Measurements from ENCODE around the gene TMED9. TPM values are rescaled to one million over a fixed set of nuclear protein-coding genes. Genes with fewer than 3 reads are reported as not detected.

TMED9 gene
- total RNA-seq, 2 donors from 2014 or later = 82.2 to 155 TPM

DNA sequence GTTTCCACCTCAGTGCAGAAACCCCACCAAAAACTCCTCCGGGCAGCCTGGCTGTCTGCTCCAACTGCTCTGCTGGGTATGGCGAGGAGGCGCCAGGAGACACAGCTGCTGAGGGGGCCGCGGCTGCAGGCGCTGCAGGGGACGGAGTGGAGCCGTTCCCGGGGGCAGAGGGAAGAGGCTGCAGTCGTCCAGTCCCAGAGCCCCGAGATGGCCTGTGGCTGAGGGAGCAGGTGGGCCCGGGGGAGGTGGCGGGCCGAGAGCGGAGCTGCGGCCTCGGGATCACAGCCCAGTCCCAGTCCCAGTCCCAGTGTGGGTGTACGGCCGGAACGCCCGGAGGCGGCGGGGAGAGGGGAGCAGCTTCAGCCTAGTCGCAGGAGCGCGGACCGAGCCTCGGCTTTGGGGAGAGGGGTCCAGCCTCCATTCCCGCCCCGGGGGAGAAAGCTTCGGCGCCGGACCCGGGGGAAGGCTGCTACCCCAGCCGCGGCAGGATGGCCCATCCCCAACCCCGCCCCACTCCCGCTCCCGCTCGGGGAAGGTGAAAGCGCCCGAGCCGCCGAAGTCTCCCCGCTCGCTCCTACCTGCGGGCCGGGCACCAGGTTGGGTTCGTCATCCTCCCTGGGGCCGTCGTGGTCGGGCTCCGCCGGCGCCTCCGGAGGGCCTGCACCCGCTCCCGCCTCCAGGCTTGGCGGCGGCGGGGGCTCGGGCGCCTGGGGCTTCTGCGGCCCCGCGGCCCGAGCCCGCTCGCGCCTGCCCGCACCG, 38.2 kb upstream of the TMED9 start:
- Histone ChIP-seq H3K27me3 (no peaks in the 10 kb centered on the region), H3K9me3 (no peaks in the 10 kb centered on the region), H3K36me3 (replicated peaks in 1 of 2; ENCODE audit: insufficient read depth in 1 of 2, low read depth in 2 of 2) (no peaks in the 10 kb centered on the region), H3K27ac (peak overlapping the region; percentile 68 to 80 (median 76)), H3K4me1 (peaks cover 35% of the 10 kb centered on the region), H3K4me3 (peak overlapping the region; percentile 83 to 84)
- WGBS, 2 donors = 0% methylated on average over 2 to 72 of the region's 72 CpGs
- intact Hi-C loops (cut with DNase I) = no loop called here
- TF ChIP-seq POLR2A (IDR thresholded peaks at IDR 0.05) = peak in 1 of 3 donors; percentile 15
- TF ChIP-seq, protein P1, sequence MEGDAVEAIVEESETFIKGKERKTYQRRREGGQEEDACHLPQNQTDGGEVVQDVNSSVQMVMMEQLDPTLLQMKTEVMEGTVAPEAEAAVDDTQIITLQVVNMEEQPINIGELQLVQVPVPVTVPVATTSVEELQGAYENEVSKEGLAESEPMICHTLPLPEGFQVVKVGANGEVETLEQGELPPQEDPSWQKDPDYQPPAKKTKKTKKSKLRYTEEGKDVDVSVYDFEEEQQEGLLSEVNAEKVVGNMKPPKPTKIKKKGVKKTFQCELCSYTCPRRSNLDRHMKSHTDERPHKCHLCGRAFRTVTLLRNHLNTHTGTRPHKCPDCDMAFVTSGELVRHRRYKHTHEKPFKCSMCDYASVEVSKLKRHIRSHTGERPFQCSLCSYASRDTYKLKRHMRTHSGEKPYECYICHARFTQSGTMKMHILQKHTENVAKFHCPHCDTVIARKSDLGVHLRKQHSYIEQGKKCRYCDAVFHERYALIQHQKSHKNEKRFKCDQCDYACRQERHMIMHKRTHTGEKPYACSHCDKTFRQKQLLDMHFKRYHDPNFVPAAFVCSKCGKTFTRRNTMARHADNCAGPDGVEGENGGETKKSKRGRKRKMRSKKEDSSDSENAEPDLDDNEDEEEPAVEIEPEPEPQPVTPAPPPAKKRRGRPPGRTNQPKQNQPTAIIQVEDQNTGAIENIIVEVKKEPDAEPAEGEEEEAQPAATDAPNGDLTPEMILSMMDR (IDR thresholded peaks at IDR 0.05) = no peak
- ATAC-seq (peak; percentile 51), DNase-seq (peak; percentile 30 to 53 (median 47))

DNA sequence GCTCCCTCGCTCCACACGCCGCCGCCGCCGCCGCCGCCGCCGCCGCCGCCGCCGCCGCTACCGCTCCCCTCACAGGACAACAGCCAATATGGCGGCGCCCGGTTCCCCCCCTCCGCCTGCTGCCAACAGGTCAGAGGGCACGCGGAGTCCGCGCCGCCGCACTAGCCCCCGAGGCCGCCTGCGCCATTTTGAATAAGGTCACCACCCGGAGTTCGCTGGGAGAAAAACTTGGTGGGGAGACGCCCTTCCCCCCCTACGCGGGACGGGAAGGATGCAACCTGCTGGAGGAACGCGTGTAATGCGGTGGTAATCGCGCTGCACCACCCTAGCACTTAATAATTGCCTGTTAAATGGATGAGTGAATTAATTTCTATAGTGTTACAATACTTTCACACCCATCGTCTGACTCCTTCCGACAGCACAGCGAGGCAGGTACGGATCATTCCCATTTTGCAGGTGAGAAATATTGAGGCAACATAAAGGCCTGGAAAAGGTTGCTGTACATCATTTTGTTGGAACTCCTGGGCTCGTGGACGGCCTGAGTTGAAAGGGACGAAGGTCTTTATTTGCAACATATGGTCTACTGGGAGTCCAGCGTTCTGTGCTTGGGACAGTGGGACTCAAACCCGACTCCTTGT, 37.4 kb upstream of the TMED9 start, which contains the start of gene FAM193B:
FAM193B (minus strand) TSS at position 90 of the 638 bp plus-strand sequence. CDS start 105 bp downstream, outside the sequence.
- peaks cover 27% of the 10 kb centered on the region for H3K4me1 ChIP-seq
- DNase-seq (peak; percentile 95 to 96 (median 96)), ATAC-seq (peak; percentile 98)
- H3K27ac ChIP-seq = peak within 1 kb of the TSS; percentile 68 to 80 (median 76)
- intact Hi-C loops (cut with DNase I) = loop anchor here (5.0 kb wide), 1 partner anchor 43 kb away; no protein-coding TSS in a partner anchor
- no peaks in the 10 kb centered on the region for H3K36me3 ChIP-seq (replicated peaks in 1 of 2; ENCODE audit: insufficient read depth in 1 of 2, low read depth in 2 of 2)
- H3K9me3 ChIP-seq = no peaks in the 10 kb centered on the region
- 4 to 6% methylated on average over 28 to 39 of the region's 49 CpGs for WGBS, 2 donors
- peak within 1 kb of the TSS; percentile 83 to 84 for H3K4me3 ChIP-seq
- TF ChIP-seq, protein P1 (IDR thresholded peaks at IDR 0.05) = peak in 5 of 7 experiments; percentile 6 to 47 (median 31)
- TF ChIP-seq POLR2A (IDR thresholded peaks at IDR 0.05) = peak in 2 of 3 donors; percentile 5 to 46
- no peaks in the 10 kb centered on the region for H3K27me3 ChIP-seq

DNA sequence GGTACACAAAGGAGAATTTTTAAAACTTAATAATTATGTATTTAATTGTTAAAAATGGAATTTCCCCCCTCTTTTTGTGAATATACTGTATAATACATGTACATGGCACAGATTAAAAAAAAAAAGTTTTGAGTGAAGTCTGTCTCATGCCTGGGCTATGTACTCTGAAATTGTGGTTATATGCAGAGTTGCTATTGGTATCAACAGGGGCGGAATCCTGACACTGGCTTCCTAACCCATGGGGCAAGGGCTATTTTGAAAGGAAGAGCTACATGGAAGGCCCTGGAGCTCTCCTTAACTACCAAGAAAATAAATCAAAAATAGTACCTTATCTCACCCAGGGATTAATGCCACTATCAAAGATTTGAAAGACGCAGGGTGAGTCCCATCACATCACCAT, 36.8 kb upstream of the TMED9 start:
- H3K27ac ChIP-seq = no peak overlapping the region
- ATAC-seq = no peak
- no peak for TF ChIP-seq POLR2A (IDR thresholded peaks at IDR 0.05)
- TF ChIP-seq, protein P1 (IDR thresholded peaks at IDR 0.05) = no peak
- H3K9me3 ChIP-seq = no peaks in the 10 kb centered on the region
- peaks cover 24% of the 10 kb centered on the region for H3K4me1 ChIP-seq
- no peak overlapping the region for H3K4me3 ChIP-seq
- no peaks in the 10 kb centered on the region for H3K36me3 ChIP-seq (replicated peaks in 1 of 2; ENCODE audit: insufficient read depth in 1 of 2, low read depth in 2 of 2)
- 59% methylated on average over 2 of the region's 2 CpGs for WGBS, 2 donors
- no peaks in the 10 kb centered on the region for H3K27me3 ChIP-seq
- DNase-seq = no peak
- intact Hi-C loops (cut with DNase I) = loop anchor here (5.0 kb wide), 1 partner anchor 42 kb away; no protein-coding TSS in a partner anchor

DNA sequence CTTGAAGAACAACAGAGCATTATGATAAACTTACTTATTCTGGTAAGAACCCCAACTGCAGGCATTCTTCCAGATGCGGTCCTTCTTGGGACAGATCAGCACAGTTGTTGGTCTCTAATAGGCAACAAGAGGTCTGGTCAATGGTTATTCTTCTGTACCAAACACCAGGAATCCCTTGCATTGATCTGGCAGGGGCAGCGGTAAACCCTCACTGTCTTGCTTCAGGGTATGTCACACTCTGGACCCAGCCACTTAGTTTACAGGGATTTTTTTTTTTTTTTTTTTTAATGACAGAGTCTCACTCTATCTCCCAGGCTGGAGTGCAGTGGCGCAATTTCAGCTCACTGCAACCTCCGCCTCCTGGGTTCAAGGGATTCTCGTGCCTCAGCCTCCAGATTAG, 36.3 kb upstream of the TMED9 start:
- no peaks in the 10 kb centered on the region for H3K36me3 ChIP-seq (replicated peaks in 1 of 2; ENCODE audit: insufficient read depth in 1 of 2, low read depth in 2 of 2)
- intact Hi-C loops (cut with DNase I) = loop anchor here (5.0 kb wide), 1 partner anchor 42 kb away; no protein-coding TSS in a partner anchor
- TF ChIP-seq, protein P1 (IDR thresholded peaks at IDR 0.05) = no peak
- no peak for TF ChIP-seq POLR2A (IDR thresholded peaks at IDR 0.05)
- WGBS, 2 donors = 85 to 94% methylated on average over 5 of the region's 5 CpGs
- H3K9me3 ChIP-seq = no peaks in the 10 kb centered on the region
- no peaks in the 10 kb centered on the region for H3K27me3 ChIP-seq
- H3K27ac ChIP-seq = no peak overlapping the region
- H3K4me1 ChIP-seq = peaks cover 24% of the 10 kb centered on the region
- DNase-seq (no peak), ATAC-seq (no peak)
- H3K4me3 ChIP-seq = no peak overlapping the region
